Measurements from ENCODE around the gene MYO1F. TPM values are rescaled to one million over a fixed set of nuclear protein-coding genes. Genes with fewer than 3 reads are reported as not detected.

The MYO1F gene
- polyA plus RNA-seq, 3 donors: 121 to 707 (median 197) TPM

DNA sequence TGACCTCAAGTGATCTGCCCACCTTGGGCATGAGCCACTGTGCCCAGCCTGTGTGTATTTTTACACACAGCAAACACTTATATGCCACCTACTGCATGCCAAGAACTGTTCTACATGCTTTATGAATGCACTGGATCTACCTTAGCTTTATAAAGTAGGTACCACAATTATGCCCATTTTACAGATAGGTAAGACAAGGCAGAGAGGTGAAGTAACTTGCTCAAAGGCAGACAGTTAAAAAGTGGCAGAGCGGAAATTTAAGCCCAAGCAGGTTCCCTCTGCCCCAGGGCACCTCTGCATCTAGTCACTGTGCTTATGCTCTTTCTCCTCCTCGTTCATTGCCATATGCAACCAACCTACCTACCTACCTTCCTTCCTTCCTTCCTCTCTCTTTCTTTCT, 22.8 kb upstream of the MYO1F start:
- no peak for DNase-seq
- Histone ChIP-seq H3K27me3 (ENCODE audit: control insufficient read depth in 2 of 2, insufficient read depth in 2 of 2, low read length in 2 of 2) (no peaks in the 10 kb centered on the region), H3K4me3 (replicated peaks in 1 of 3; ENCODE audit: low read depth in 2 of 3, low read length in 3 of 3) (no peak overlapping the region), H3K4me2 (replicated peaks; ENCODE audit: extremely low read depth, low read length, poor library complexity, severe bottlenecking) (no peak overlapping the region), H3K27ac (ENCODE audit: low read depth in 1 of 2, low read length in 2 of 2) (no peak overlapping the region), H2AFZ (ENCODE audit: insufficient read depth, low read depth, low read length, poor library complexity, severe bottlenecking) (no peak overlapping the region), H4K20me1 (ENCODE audit: insufficient read depth, low read length) (no peaks in the 10 kb centered on the region), H3K4me1 (ENCODE audit: control insufficient read depth in 1 of 2, insufficient read depth in 2 of 2, low read length in 2 of 2) (no peaks in the 10 kb centered on the region), H3K79me2 (ENCODE audit: insufficient read depth, low read length) (no peaks in the 10 kb centered on the region), H3K9ac (ENCODE audit: insufficient read depth, low read length, poor library complexity, severe bottlenecking) (no peak overlapping the region), H3K36me3 (replicated peaks in 1 of 2; ENCODE audit: control insufficient read depth in 1 of 2, insufficient read depth in 2 of 2, low read length in 2 of 2) (no peaks in the 10 kb centered on the region), H3K9me3 (replicated peaks in 1 of 2; ENCODE audit: control insufficient read depth in 1 of 2, insufficient read depth in 1 of 2, low read length in 2 of 2) (peaks cover 6 to 32% of the 10 kb centered on the region in 2 donors)
- Mint-ChIP-seq H3K9me3 (peaks cover 8 to 29% (median 18%) of the 10 kb centered on the region in 7 donors), H3K27ac (peak overlapping the region in 1 of 7 donors; percentile 24), H3K36me3 (no peaks in the 10 kb centered on the region), H3K4me1 (no peaks in the 10 kb centered on the region), H3K27me3 (ENCODE audit: low read depth in 3 of 3) (peaks cover 3 to 6% (median 6%) of the 10 kb centered on the region in 3 donors), H3K4me3 (no peak overlapping the region)
- 100% methylated on average over 1 of the region's 2 CpGs for WGBS (ENCODE audit: insufficient coverage)
- TF ChIP-seq CTCF (IDR thresholded peaks at IDR 0.05): no peak
- intact Hi-C loops (cut with micrococcal nuclease): no loop called here

GRCh38 chr19:8596168-8596567, 18.9 kb upstream of the MYO1F start:
- Histone ChIP-seq H3K9me3 (replicated peaks in 1 of 2; ENCODE audit: control insufficient read depth in 1 of 2, insufficient read depth in 1 of 2, low read length in 2 of 2) (peaks cover 26 to 43% of the 10 kb centered on the region in 2 donors), H3K4me1 (ENCODE audit: control insufficient read depth in 1 of 2, insufficient read depth in 2 of 2, low read length in 2 of 2) (peaks cover 15% of the 10 kb centered on the region in 2 donors), H3K36me3 (replicated peaks in 1 of 2; ENCODE audit: control insufficient read depth in 1 of 2, insufficient read depth in 2 of 2, low read length in 2 of 2) (no peaks in the 10 kb centered on the region), H2AFZ (ENCODE audit: insufficient read depth, low read depth, low read length, poor library complexity, severe bottlenecking) (no peak overlapping the region), H3K4me2 (replicated peaks; ENCODE audit: extremely low read depth, low read length, poor library complexity, severe bottlenecking) (no peak overlapping the region), H3K9ac (ENCODE audit: insufficient read depth, low read length, poor library complexity, severe bottlenecking) (no peak overlapping the region), H4K20me1 (ENCODE audit: insufficient read depth, low read length) (no peaks in the 10 kb centered on the region), H3K27ac (ENCODE audit: low read depth in 1 of 2, low read length in 2 of 2) (no peak overlapping the region), H3K4me3 (replicated peaks in 1 of 3; ENCODE audit: low read depth in 2 of 3, low read length in 3 of 3) (no peak overlapping the region), H3K27me3 (ENCODE audit: control insufficient read depth in 2 of 2, insufficient read depth in 2 of 2, low read length in 2 of 2) (peaks cover 4 to 28% of the 10 kb centered on the region in 2 donors), H3K79me2 (ENCODE audit: insufficient read depth, low read length) (no peaks in the 10 kb centered on the region)
- intact Hi-C loops (cut with micrococcal nuclease): no loop called here
- WGBS (ENCODE audit: insufficient coverage): 86% methylated on average over 16 of the region's 23 CpGs
- Mint-ChIP-seq H3K9me3 (peaks cover 22 to 39% (median 34%) of the 10 kb centered on the region in 7 donors), H3K27me3 (ENCODE audit: low read depth in 3 of 3) (peaks cover 24 to 30% (median 26%) of the 10 kb centered on the region in 3 donors), H3K4me1 (peaks cover 15% of the 10 kb centered on the region), H3K27ac (no peak overlapping the region), H3K4me3 (no peak overlapping the region), H3K36me3 (peaks cover 4 to 10% of the 10 kb centered on the region in 2 donors)
- no peak for TF ChIP-seq CTCF (IDR thresholded peaks at IDR 0.05)
- DNase-seq: no peak

Data from CD14-positive monocyte (primary cell).